ENCODE data around the gene ICOSLG.
"Not testable (repeated sequence)": the region's sequence is repeated elsewhere in the genome, so short reads cannot be mapped to it uniquely, and the experiment has no call there.

The ICOSLG gene, protein sequence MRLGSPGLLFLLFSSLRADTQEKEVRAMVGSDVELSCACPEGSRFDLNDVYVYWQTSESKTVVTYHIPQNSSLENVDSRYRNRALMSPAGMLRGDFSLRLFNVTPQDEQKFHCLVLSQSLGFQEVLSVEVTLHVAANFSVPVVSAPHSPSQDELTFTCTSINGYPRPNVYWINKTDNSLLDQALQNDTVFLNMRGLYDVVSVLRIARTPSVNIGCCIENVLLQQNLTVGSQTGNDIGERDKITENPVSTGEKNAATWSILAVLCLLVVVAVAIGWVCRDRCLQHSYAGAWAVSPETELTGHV

GRCh38 chr21:44240842-44241241 is at the start of gene ICOSLG:
Gene ICOSLG (minus strand): TSS chr21:44240943. CDS start chr21:44240817, 126 bp downstream.
- DNase-seq: not testable (repeated sequence)

DNA sequence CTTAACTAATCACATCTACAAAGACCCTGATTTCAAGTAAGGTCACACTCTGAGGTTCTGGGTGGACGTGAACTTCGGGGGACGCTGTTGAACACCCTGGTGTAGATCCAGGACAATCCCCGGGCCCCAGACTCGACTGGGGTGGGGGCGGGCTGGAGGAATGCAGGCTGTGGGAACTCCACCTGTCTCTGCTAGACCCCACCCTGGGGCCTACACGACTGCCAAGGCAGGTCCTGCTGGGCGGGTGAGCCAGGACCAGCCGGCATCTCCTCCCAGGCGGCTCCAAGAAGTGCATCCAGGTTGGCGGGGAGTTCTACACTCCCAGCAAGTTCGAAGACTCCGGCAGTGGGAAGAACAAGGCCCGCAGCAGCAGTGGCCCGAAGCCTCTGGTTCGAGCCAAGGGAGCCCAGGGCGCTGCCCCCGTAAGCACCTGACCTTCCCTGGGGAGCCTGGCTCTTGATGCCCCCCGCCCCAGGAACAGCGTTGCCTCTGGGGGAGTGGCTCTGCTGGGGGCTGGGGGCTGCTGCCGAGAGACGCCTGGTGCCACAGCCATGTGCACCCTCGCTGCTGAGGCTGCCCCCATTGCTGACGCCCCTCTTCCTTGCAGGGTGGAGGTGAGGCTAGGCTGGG is 48.8 kb upstream of the ICOSLG start:
- no peak for DNase-seq

DNA sequence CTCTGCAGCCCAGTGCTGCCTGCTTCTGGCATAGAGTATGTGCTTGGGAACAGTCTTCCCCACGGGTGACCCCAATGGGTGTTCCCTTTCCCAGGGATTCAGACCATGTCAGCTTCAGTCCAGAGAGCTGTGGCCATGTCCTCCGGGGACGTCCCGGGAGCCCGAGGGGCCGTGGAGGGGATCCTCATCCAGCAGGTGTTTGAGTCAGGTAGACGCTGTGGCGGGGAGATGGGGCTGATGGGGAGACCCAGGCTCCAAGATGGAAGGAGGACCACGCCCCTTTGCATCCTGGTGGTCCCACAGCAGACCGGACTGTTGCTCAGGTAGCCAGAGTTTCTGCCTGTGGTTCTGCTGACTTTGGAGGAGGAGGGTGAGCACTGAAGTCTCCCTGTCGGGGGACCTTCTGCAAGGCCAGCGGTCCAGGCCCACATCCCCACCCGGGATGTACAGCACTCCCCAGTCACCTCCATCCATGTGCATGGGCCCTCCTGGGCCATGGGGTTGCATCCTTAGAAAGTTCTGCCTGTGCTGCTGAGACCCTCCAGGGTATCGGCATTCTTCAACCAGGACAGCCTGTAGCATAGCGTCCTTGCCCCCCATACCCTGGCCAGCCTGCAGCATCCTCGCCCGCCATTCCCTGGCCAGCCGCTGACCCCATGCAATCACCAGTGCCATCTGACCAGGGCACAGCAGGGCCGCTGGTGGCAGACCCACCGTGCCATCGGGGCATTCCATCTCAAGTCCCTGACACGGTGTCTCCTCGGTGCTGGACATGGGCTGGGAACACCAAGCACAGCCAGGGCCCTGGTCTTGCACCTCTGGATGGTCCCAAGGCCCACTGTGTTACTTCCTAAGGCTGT is 47.7 kb upstream of the ICOSLG start:
- DNase-seq: no peak

- no peak for DNase-seq
Measured at GRCh38 chr21:44286716-44287632, 46.2 kb upstream of the ICOSLG start.

DNA sequence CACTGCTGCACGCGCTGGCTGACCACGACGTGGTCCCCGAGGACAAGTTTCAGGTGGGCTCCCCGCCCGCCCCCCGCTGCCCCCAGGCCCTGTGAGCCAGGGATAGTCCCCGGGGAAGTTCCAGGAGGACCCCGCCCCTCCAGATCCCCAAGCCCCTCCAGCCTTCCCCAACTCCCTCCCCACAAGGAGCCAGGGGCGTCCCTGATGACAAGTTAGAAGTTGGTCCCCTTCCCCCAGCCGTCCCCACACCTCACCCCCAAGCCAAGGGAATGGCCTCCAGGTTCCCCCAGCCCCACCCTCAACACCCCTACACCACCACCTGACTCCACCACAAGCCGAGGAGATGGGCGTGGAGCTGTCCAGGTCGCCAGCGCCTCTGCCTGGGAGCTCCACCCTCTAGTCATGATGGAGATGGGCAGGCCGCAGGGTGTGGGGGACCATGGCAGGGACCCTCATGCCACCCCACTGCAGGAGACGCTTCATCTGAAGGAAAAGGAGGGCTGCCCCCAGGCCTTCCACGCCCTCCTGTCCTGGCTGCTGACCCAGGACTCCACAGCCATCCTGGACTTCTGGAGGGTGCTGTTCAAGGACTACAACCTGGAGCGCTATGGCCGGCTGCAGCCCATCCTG is 45.5 kb upstream of the ICOSLG start:
- no peak for DNase-seq

DNA sequence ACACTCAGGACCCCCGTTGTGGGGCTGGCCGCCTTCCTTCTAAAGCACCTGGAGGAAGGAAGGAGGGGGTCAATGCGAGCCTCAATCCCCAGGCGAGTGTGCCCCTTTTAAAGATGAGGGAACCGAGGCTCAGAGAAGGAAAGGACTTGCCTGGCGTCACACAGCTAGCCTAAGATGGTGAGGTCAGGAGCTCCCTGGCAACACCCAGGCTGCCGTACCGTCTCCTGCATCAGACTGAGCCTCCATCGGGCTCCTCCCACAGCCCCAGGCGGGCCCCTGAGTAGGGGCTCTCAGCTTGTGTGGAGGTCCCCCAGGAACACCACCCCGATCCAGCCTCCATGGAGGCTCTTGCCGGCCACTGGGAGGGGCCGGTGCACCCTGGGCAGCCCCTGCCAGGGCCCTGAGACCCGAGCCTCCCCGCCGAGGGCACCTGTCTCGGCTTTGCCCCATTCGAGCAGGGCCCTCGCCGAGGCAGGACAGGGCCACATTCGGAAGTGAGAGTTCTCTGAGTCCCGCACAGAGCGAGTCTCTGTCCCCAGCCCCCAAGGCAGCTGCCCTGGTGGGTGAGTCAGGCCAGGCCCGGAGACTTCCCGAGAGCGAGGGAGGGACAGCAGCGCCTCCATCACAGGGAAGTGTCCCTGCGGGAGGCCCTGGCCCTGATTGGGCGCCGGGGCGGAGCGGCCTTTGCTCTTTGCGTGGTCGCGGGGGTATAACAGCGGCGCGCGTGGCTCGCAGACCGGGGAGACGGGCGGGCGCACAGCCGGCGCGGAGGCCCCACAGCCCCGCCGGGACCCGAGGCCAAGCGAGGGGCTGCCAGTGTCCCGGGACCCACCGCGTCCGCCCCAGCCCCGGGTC is 44.6 kb upstream of the ICOSLG start, which contains the start of gene AIRE:
Gene AIRE (plus strand): TSS at position 739 of the 855 bp plus-strand sequence. CDS start 131 bp downstream, outside the sequence.
- no peak for DNase-seq

- no peak for DNase-seq
Measured at GRCh38 chr21:44283948-44284347, 43.2 kb upstream of the ICOSLG start.

DNA sequence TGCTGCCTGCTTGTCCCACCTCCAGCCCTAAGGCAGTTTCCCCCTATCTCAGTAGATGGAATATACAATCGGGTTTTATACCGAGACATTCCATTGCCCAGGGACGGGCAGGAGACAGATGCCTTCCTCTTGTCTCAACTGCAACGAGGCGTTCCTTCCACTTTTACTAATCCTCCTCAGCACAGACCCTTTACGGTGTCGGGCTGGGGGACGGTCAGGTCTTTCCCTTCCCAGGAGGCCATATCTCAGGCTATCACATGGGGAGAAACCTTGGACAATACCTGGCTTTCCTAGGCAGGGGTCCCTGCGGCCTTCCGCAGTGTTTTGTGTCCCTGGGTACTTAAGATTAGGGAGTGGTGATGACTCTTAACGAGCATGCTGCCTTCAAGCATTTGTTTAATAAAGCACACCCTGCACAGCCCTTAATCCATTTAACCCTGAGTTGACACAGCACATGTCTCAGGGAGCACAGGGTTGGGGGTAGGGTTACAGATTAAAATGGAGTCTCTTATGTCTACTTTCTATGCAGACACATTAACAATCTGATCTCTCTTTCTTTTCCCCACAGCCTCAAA is 42.6 kb upstream of the ICOSLG start:
- not testable (repeated sequence) for DNase-seq

GRCh38 chr21:44282370-44282769 is 41.6 kb upstream of the ICOSLG start:
- no peak for DNase-seq

DNA sequence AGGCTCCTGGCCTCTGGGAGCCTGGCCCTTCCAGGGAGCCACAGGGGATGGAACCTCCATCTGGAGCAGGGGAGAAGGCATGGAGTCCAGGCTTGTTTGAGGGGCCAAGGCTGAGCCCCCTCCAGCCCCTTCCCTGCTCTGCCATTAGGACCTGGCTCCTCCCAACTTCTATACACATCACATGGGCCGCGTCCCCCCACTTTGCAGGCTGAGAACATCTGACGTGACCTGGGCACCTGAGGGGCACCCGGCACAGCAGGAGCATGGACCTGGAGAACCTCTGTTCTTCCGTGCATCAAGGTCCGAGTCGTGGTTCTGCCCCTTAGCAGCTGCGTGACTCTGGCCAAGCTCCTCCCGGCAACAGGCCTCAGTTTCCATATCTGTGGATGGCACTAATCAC is 41.1 kb upstream of the ICOSLG start:
- no peak for DNase-seq

DNA sequence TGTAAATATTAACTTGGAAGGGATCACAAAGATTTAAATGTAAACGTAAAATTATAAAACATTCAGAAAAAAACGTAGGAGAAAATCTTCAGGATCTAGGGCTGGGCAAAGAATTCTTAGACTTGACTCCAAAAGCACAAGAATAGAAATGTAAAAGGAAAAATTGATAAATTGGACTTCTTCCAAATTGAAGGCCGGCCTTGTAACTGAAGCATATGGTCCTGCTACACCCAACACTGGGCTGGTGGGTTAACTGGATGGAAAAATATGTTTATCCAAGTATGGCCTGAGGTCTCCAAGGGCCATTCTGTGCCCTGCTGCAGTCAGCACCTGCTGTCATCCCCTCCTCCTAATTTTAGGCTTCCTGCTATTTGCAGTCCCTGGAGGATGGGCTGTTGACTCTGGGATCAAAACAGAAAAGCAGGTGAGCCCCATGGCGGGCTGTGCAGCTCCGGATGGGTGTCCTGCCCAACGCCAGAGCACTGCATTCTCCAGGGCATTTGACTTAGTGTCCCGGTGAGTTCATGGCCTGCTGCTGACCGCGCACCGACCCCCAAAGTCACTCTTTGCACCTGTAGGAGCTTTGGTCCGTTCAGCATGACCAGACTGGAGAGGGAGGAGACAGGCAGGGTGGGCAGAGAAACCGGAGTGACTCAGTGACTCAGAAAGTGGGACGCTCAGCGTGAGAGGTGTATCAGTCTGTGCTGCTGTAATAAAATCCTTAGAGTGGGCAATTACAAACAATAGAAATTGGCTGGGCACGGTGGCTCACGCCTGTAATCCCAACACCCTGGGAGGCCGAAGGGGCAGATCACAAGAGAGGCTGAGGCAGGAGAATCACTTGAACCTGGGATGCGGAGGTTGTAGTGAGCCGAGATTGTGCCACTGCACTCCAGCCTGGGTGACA is 38.9 kb upstream of the ICOSLG start:
- DNase-seq: no peak

DNA sequence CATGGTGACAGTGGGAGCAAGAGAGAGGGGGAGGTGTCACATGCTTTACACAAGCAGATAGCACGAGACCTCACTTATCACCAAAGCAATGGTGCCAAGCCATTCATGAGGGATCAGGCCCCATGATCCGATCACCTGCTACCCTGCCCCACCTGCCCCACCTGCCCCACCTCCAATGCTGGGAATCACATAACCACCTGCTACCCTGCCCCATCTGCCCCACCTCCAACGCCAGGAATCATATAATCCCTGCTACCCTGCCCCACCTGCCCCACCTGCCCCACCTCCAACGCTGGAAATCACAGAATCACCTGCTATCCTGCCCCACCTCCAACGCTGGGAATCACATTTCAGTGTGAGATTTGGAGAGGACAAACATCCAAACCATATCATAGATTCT is 34.3 kb upstream of the ICOSLG start:
- DNase-seq: no peak

DNA sequence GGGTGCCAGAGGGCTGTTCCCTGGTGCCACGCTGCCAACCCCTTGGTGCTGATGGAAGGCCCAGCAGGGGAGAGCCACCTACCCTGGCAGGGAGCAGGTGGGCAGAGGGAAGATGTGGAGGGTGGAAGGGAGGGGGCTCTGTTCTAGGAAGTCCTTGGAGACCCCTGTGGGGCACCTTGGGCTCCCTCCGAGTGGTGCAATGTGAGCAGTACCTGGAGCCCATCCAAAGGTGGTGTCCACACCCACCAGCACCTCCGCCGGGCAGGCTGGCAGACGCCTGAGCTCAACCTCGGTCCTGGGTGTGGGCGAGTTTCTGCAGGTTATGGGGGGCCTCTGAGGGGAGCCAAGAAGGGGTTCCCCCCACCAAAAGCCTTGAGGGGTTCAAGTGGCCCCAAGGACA is 32.3 kb upstream of the ICOSLG start:
- DNase-seq: no peak

DNA sequence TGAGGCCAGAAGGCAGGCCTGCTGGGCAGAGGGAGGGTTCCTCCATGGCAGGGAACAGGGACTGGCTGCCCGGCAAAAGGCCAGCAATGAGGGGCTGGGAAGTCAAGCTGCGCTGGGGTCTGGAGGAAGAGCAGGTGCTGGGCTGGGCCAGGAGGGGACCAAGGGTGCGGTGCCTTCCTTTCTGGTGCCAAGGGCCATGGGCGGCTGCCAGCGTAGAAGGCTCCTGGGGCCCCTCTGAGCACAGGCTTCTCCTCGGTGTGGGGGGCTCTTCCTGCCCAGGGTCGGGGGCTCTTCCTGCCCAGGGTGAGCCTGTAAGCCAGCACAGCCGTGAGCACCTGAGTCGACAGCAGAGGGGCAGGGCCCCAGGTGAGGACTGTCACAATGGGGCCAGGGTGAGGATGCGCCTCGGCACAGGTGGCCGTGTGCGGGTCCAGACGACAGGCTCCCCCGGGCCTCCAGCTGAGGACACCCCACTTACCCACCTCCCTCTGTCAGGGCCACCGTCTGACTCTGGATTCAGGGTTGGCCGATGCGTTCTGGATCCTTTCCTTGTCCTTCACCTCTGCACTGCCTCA is 31.6 kb upstream of the ICOSLG start:
- no peak for DNase-seq

- DNase-seq: no peak
Measured at GRCh38 chr21:44271558-44272283, 31.0 kb upstream of the ICOSLG start.

- DNase-seq: no peak
Measured at GRCh38 chr21:44269090-44269489, 28.3 kb upstream of the ICOSLG start.

GRCh38 chr21:44267655-44268142 is 27.0 kb upstream of the ICOSLG start:
- DNase-seq: no peak

GRCh38 chr21:44265734-44266270 is 25.1 kb upstream of the ICOSLG start:
- no peak for DNase-seq

Data from NCI-H2081 treated with DMSO at 0.1 percent for 48 hours (cell line).